Liver (tissue), 9 donors: ENCODE results near the gene PSMD1. TPM values are rescaled to one million over a fixed set of nuclear protein-coding genes. Genes with fewer than 3 reads are reported as not detected.
A peak's percentile ranks its signal among the peaks of the same experiment; 100 is the strongest.

Experiments
- DNase-seq: peaks from one replicate; pipeline ENCODE4 v3.0.0-alpha.2; 2017; ENCODE audit warnings: low spot score
- H3K27ac ChIP-seq, 2 donors: one replicate each; pipeline ENCODE4 v1.7.0; 2013; ENCODE audit warnings: inconsistent platforms in 2 of 2, low read length in 2 of 2, control low read depth in 1 of 2, low read depth in 1 of 2, mild to moderate bottlenecking in 1 of 2
- H3K27me3 ChIP-seq, 4 donors: one replicate each; pipeline versions ENCODE4 v1.6.1 to v1.7.0; 2013; ENCODE audit warnings: low read length in 3 of 4, inconsistent platforms in 1 of 4, mild to moderate bottlenecking in 1 of 4, moderate library complexity in 1 of 4; ENCODE audit not compliant: control insufficient read depth in 4 of 4, insufficient read depth in 4 of 4
- H3K36me3 ChIP-seq, 4 donors: one replicate each; pipeline versions ENCODE4 v1.6.1 to v1.7.0; 2013; ENCODE audit warnings: low read length in 3 of 4, mild to moderate bottlenecking in 3 of 4, low read depth in 1 of 4, moderate library complexity in 1 of 4; ENCODE audit not compliant: control insufficient read depth in 4 of 4, insufficient read depth in 3 of 4
- H3K4me1 ChIP-seq, 4 donors: one replicate each; pipeline versions ENCODE4 v1.6.1 to v1.7.0; 2013; ENCODE audit warnings: low read length in 3 of 4, mild to moderate bottlenecking in 3 of 4, moderate library complexity in 1 of 4; ENCODE audit not compliant: control insufficient read depth in 4 of 4, insufficient read depth in 4 of 4
- H3K4me3 ChIP-seq, 3 donors: one replicate each; pipeline versions ENCODE4 v1.6.1 to v1.7.0; 2013; ENCODE audit warnings: low read length in 3 of 3, control low read depth in 1 of 3, low read depth in 1 of 3, mild to moderate bottlenecking in 1 of 3
- H3K9ac ChIP-seq, 2 donors: one replicate each; pipeline ENCODE4 v1.7.0; 2013; ENCODE audit warnings: low read length in 2 of 2, mild to moderate bottlenecking in 2 of 2, moderate library complexity in 2 of 2, control low read depth in 1 of 2, low read depth in 1 of 2
- H3K9me3 ChIP-seq, 4 donors: one replicate each; pipeline versions ENCODE4 v1.6.1 to v1.7.0; 2013; ENCODE audit warnings: low read length in 3 of 4; ENCODE audit not compliant: control insufficient read depth in 4 of 4
- ATF3 ChIP-seq: IDR thresholded peaks from 2 replicates; pipeline ENCODE4 v1.6.1; 2016; ENCODE audit warnings: antibody characterized with exemption
- EGR1 ChIP-seq, 2 donors: IDR thresholded peaks; 2 replicates each; pipeline ENCODE4 v1.6.1; 2016 to 2018; ENCODE audit warnings: antibody characterized with exemption in 2 of 2, low read depth in 2 of 2
- FOXA1 ChIP-seq: IDR thresholded peaks from 2 replicates; pipeline ENCODE4 v1.6.1; 2016; ENCODE audit warnings: antibody characterized with exemption
- FOXA2 ChIP-seq: IDR thresholded peaks from 2 replicates; pipeline ENCODE4 v1.6.1; 2016; ENCODE audit warnings: antibody characterized with exemption
- GABPA ChIP-seq, 2 donors: IDR thresholded peaks in 1 of 2; conservative IDR thresholded peaks in 1 of 2; 2 replicates each; pipeline ENCODE4 v1.6.1; 2016; ENCODE audit warnings: antibody characterized with exemption in 2 of 2, mild to moderate bottlenecking in 1 of 2, moderate library complexity in 1 of 2
- HNF4A ChIP-seq, 2 donors: conservative IDR thresholded peaks; 2 replicates each; pipeline ENCODE4 v1.6.1; 2016; ENCODE audit warnings: antibody characterized with exemption in 2 of 2, mild to moderate bottlenecking in 2 of 2
- HNF4G ChIP-seq: IDR thresholded peaks from 2 replicates; pipeline ENCODE4 v1.6.1; 2016; ENCODE audit warnings: antibody characterized with exemption
- JUND ChIP-seq, 2 donors: IDR thresholded peaks; 2 replicates each; pipeline ENCODE4 v1.6.1; 2016; ENCODE audit warnings: antibody characterized with exemption in 2 of 2
- NR2F2 ChIP-seq: IDR thresholded peaks from 2 replicates; pipeline ENCODE4 v1.6.1; 2016; ENCODE audit warnings: antibody characterized with exemption
- RAD21 ChIP-seq, 2 donors: IDR thresholded peaks; 2 replicates each; pipeline ENCODE4 v1.6.1; 2016; ENCODE audit warnings: antibody characterized with exemption in 2 of 2, mild to moderate bottlenecking in 2 of 2
- RXRA ChIP-seq, 2 donors: IDR thresholded peaks; 2 replicates each; pipeline ENCODE4 v1.6.1; 2017 to 2018; ENCODE audit warnings: antibody characterized with exemption in 2 of 2, mild to moderate bottlenecking in 1 of 2
- SP1 ChIP-seq: IDR thresholded peaks from 2 replicates; pipeline ENCODE4 v1.6.1; 2018; ENCODE audit warnings: antibody characterized with exemption, mild to moderate bottlenecking
- TAF1 ChIP-seq: conservative IDR thresholded peaks from 2 replicates; pipeline ENCODE4 v1.6.1; 2016; ENCODE audit warnings: antibody characterized with exemption, mild to moderate bottlenecking
- YY1 ChIP-seq: IDR thresholded peaks from 2 replicates; pipeline ENCODE4 v1.6.1; 2016; ENCODE audit warnings: antibody characterized with exemption, mild to moderate bottlenecking
- WGBS: extraction: QIAGEN DNeasy Blood & Tissue Kit; methylation state at CpG from one replicate; pipeline ENCODE4 v1.1.7; 2013; 5-methylcytosine and 5-hydroxymethylcytosine counted together
- polyA plus RNA-seq, 2 donors: library from polyadenylated mRNA; stranded (reverse) in 1 of 2; unstranded in 1 of 2; fragments of 200-250 nt in 1 of 2; fragments of >200 nt in 1 of 2; fragmentation: Nextera tagmentation in 1 of 2; extraction: Ambion mirVana in 1 of 2; gene quantifications; one replicate each; pipeline versions ENCODE4 v1.2.1 to v1.2.3, GENCODE V29; 2013 to 2015
- total RNA-seq, 2 donors: library from RNA; depleted of rRNA; stranded (reverse); fragments of >200 nt; gene quantifications; one replicate each; pipeline ENCODE4 v1.2.3, GENCODE V29; 2014
- TF ChIP-seq, protein P1 (sequence below): IDR thresholded peaks from 2 replicates; pipeline ENCODE4 v1.6.1; 2016; ENCODE audit warnings: antibody characterized with exemption
- TF ChIP-seq, protein P2 (sequence below): IDR thresholded peaks from 2 replicates; pipeline ENCODE4 v1.6.1; 2016; ENCODE audit warnings: antibody characterized with exemption, mild to moderate bottlenecking
- TF ChIP-seq, protein P3 (sequence below): IDR thresholded peaks from 2 replicates; pipeline ENCODE4 v1.6.1; 2016; ENCODE audit warnings: antibody characterized with exemption
- TF ChIP-seq, protein P4 (sequence below): fragments of 150-350 bp; IDR thresholded peaks from 2 replicates; pipeline ENCODE4 v1.5.1; 2017; ENCODE audit warnings: improper control_type of control experiment, low read depth, low read length; ENCODE audit not compliant: missing input control
- donor health status: healthy.
- donor health status: healthy.
- donor health status: healthy.
- donor health status: healthy.
- donor health status: healthy.

The PSMD1 gene
- total and polyA plus RNA-seq, 4 donors = 31.7 to 83.3 (median 68.1) TPM

- Histone ChIP-seq H3K9me3 (no peaks in the 10 kb centered on the region), H3K4me3 (no peak within 1 kb of the TSS), H3K36me3 (no peaks in the 10 kb centered on the region), H3K9ac (peak within 1 kb of the TSS in 1 of 2 donors; percentile 55), H3K4me1 (peaks cover 4 to 28% (median 19%) of the 10 kb centered on the region in 4 donors), H3K27me3 (no peaks in the 10 kb centered on the region), H3K27ac (no peak within 1 kb of the TSS)
- no peak for DNase-seq
- TF ChIP-seq SP1 (no peak), FOXA1 (no peak), YY1 (no peak), RXRA (IDR thresholded peaks at IDR 0.05) (no peak), HNF4G (no peak), HNF4A (conservative IDR thresholded peaks at IDR 0.05) (no peak), GABPA (IDR thresholded peaks at IDR 0.05 in 1 of 2, conservative IDR thresholded peaks at IDR 0.05 in 1 of 2) (no peak), RAD21 (IDR thresholded peaks at IDR 0.05) (no peak), JUND (IDR thresholded peaks at IDR 0.05) (no peak), TAF1 (no peak), ATF3 (no peak), NR2F2 (no peak), FOXA2 (no peak), EGR1 (IDR thresholded peaks at IDR 0.05; ENCODE audit: low read depth in 2 of 2) (no peak)
- TF ChIP-seq, protein P1, sequence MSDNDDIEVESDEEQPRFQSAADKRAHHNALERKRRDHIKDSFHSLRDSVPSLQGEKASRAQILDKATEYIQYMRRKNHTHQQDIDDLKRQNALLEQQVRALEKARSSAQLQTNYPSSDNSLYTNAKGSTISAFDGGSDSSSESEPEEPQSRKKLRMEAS = no peak
- TF ChIP-seq, protein P2, sequence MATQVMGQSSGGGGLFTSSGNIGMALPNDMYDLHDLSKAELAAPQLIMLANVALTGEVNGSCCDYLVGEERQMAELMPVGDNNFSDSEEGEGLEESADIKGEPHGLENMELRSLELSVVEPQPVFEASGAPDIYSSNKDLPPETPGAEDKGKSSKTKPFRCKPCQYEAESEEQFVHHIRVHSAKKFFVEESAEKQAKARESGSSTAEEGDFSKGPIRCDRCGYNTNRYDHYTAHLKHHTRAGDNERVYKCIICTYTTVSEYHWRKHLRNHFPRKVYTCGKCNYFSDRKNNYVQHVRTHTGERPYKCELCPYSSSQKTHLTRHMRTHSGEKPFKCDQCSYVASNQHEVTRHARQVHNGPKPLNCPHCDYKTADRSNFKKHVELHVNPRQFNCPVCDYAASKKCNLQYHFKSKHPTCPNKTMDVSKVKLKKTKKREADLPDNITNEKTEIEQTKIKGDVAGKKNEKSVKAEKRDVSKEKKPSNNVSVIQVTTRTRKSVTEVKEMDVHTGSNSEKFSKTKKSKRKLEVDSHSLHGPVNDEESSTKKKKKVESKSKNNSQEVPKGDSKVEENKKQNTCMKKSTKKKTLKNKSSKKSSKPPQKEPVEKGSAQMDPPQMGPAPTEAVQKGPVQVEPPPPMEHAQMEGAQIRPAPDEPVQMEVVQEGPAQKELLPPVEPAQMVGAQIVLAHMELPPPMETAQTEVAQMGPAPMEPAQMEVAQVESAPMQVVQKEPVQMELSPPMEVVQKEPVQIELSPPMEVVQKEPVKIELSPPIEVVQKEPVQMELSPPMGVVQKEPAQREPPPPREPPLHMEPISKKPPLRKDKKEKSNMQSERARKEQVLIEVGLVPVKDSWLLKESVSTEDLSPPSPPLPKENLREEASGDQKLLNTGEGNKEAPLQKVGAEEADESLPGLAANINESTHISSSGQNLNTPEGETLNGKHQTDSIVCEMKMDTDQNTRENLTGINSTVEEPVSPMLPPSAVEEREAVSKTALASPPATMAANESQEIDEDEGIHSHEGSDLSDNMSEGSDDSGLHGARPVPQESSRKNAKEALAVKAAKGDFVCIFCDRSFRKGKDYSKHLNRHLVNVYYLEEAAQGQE = no peak
- TF ChIP-seq, protein P3, sequence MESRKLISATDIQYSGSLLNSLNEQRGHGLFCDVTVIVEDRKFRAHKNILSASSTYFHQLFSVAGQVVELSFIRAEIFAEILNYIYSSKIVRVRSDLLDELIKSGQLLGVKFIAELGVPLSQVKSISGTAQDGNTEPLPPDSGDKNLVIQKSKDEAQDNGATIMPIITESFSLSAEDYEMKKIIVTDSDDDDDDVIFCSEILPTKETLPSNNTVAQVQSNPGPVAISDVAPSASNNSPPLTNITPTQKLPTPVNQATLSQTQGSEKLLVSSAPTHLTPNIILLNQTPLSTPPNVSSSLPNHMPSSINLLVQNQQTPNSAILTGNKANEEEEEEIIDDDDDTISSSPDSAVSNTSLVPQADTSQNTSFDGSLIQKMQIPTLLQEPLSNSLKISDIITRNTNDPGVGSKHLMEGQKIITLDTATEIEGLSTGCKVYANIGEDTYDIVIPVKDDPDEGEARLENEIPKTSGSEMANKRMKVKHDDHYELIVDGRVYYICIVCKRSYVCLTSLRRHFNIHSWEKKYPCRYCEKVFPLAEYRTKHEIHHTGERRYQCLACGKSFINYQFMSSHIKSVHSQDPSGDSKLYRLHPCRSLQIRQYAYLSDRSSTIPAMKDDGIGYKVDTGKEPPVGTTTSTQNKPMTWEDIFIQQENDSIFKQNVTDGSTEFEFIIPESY = no peak
- TF ChIP-seq, protein P4, sequence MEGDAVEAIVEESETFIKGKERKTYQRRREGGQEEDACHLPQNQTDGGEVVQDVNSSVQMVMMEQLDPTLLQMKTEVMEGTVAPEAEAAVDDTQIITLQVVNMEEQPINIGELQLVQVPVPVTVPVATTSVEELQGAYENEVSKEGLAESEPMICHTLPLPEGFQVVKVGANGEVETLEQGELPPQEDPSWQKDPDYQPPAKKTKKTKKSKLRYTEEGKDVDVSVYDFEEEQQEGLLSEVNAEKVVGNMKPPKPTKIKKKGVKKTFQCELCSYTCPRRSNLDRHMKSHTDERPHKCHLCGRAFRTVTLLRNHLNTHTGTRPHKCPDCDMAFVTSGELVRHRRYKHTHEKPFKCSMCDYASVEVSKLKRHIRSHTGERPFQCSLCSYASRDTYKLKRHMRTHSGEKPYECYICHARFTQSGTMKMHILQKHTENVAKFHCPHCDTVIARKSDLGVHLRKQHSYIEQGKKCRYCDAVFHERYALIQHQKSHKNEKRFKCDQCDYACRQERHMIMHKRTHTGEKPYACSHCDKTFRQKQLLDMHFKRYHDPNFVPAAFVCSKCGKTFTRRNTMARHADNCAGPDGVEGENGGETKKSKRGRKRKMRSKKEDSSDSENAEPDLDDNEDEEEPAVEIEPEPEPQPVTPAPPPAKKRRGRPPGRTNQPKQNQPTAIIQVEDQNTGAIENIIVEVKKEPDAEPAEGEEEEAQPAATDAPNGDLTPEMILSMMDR = no peak
- 63% methylated on average over 5 of the region's 5 CpGs for WGBS
Observed at GRCh38 chr2:231124838-231125568, 68.3 kb downstream of the PSMD1 start, which contains the start of gene HTR2B. TSS of gene HTR2B (minus strand) at chr2:231125042. CDS start at chr2:231123764, 1,278 bp downstream.
